Measurements from ENCODE around the gene SHROOM2.

DNA sequence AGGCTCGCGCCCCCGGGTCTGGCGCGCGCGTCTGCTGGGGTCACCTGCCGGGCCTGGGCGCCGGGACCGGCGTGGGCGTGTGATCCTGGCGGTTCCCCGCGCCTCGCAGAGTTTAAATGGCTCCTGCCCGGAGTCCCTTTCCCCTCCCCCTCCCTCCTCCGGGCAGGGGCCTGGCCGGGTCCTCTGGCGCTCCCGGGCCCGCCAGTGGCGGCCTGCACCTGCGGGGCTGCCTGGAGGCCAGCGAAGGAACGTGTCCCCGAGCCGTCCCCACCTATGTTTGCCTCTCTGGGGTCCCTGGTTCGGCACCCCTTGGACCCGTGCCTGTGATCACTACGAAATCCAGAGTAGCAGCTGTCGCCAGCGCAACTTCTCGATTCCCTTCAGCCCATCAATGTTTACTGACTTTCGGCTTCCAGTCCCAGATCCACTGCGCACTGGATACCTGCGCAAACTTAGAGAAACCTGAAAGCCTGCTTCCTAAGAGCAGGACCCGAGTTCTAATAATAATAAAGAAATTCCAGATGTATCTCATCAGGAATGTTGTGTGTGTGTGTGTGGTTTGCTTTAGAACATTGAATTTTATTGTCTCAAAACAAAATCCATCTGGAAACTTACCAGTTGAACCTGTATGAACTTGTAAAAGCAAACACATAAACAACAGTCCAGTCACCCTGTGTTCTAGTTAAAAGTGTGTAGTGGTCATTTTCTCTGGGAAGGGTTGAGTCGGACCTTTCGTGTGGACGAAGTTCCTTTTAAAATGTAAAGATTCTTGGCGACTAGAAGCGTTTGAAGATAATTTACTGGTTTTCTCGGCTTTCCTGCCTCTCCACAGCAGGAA, 788 bp downstream of the SHROOM2 start:
- TF ChIP-seq, protein P1, sequence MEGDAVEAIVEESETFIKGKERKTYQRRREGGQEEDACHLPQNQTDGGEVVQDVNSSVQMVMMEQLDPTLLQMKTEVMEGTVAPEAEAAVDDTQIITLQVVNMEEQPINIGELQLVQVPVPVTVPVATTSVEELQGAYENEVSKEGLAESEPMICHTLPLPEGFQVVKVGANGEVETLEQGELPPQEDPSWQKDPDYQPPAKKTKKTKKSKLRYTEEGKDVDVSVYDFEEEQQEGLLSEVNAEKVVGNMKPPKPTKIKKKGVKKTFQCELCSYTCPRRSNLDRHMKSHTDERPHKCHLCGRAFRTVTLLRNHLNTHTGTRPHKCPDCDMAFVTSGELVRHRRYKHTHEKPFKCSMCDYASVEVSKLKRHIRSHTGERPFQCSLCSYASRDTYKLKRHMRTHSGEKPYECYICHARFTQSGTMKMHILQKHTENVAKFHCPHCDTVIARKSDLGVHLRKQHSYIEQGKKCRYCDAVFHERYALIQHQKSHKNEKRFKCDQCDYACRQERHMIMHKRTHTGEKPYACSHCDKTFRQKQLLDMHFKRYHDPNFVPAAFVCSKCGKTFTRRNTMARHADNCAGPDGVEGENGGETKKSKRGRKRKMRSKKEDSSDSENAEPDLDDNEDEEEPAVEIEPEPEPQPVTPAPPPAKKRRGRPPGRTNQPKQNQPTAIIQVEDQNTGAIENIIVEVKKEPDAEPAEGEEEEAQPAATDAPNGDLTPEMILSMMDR (IDR thresholded peaks at IDR 0.05), result no peak
- no peak for TF ChIP-seq POLR2A (IDR thresholded peaks at IDR 0.05)

Data from esophagus squamous epithelium (tissue), 4 donors.